H1 (cell line): Measurements from ENCODE around the gene EVI5.

ENCODE experiments used
- ASH2L ChIP-seq: fragments of 200-600, 300-600 bp; sonication (generic); IDR thresholded peaks from one replicate; pipeline ENCODE4 v1.7.1; 2017; ENCODE audit warnings: low read length
- CEBPB ChIP-seq: IDR thresholded peaks from 2 replicates; pipeline ENCODE4 v1.6.1; 2012; ENCODE audit warnings: low read depth, low read length
- CTCF ChIP-seq, 3 experiments: IDR thresholded peaks; 1 replicate in 2 of 3; 2 replicates in 1 of 3; pipeline versions ENCODE4 v1.5.1 to v1.6.1; 2011; ENCODE audit warnings: low read length in 3 of 3, mild to moderate bottlenecking in 3 of 3, inconsistent platforms in 2 of 3, low read depth in 1 of 3, moderate library complexity in 1 of 3; ENCODE audit not compliant: insufficient read depth in 1 of 3; ENCODE audit errors: control extremely low read depth in 1 of 3
- EP300 ChIP-seq, 2 experiments: IDR thresholded peaks; 1 replicate in 1 of 2; 2 replicates in 1 of 2; pipeline ENCODE4 v1.6.1; 2011 to 2012; ENCODE audit warnings: low read depth in 2 of 2, low read length in 2 of 2, mild to moderate bottlenecking in 2 of 2, borderline replicate concordance in 1 of 2, inconsistent platforms in 1 of 2, moderate library complexity in 1 of 2
- EZH2 ChIP-seq: fragments of 200-600 bp; sonication (generic); IDR thresholded peaks from 2 replicates; pipeline ENCODE4 v1.7.1; 2012; ENCODE audit warnings: low read depth, mild to moderate bottlenecking, moderate library complexity, low read length, inconsistent platforms; ENCODE audit not compliant: severe bottlenecking
- GABPA ChIP-seq: IDR thresholded peaks from 2 replicates; pipeline ENCODE4 v1.6.1; 2011; ENCODE audit warnings: mild to moderate bottlenecking, low read length, moderate library complexity, borderline replicate concordance; ENCODE audit not compliant: insufficient read depth
- GTF2F1 ChIP-seq: IDR thresholded peaks from 2 replicates; pipeline ENCODE4 v1.6.1; 2012; ENCODE audit warnings: low read depth, low read length, improper control_type of control experiment, borderline replicate concordance
- KDM1A ChIP-seq: fragments of 200-600, 300-600 bp; sonication (generic); IDR thresholded peaks from 2 replicates; pipeline ENCODE4 v1.7.1; 2016; ENCODE audit warnings: mild to moderate bottlenecking, low read length, borderline replicate concordance
- MAFK ChIP-seq: IDR thresholded peaks from 2 replicates; pipeline ENCODE4 v1.6.1; 2012; ENCODE audit warnings: low read depth, mild to moderate bottlenecking, improper control_type of control experiment, low read length
- POLR2A ChIP-seq, 2 experiments: IDR thresholded peaks; 1 replicate in 1 of 2; 2 replicates in 1 of 2; pipeline ENCODE4 v1.6.1; 2011; ENCODE audit warnings: low read depth in 2 of 2, low read length in 2 of 2, mild to moderate bottlenecking in 2 of 2; ENCODE audit errors: control extremely low read depth in 1 of 2
- POLR2AphosphoS5 ChIP-seq: IDR thresholded peaks from 2 replicates; pipeline ENCODE4 v1.6.1; 2011; ENCODE audit warnings: low read depth, low read length
- SP1 ChIP-seq: IDR thresholded peaks from 2 replicates; pipeline ENCODE4 v1.6.1; 2011; ENCODE audit warnings: low read depth, low read length
- SRF ChIP-seq: IDR thresholded peaks from 2 replicates; pipeline ENCODE4 v1.6.1; 2011; ENCODE audit warnings: mild to moderate bottlenecking, low read depth, low read length, moderate library complexity
- YY1 ChIP-seq: IDR thresholded peaks from 2 replicates; pipeline ENCODE4 v1.6.1; 2011; ENCODE audit warnings: low read depth, mild to moderate bottlenecking, low read length

GRCh38 chr1:92791487-92792066, 6.7 kb upstream of the EVI5 start:
- TF ChIP-seq CTCF (IDR thresholded peaks at IDR 0.05; ENCODE audit: control extremely low read depth in 1 of 3, insufficient read depth in 1 of 3, low read depth in 1 of 3, low read length in 3 of 3), result no peak
- TF ChIP-seq SRF, result no peak
- no peak for TF ChIP-seq POLR2AphosphoS5
- TF ChIP-seq EP300 (IDR thresholded peaks at IDR 0.05; ENCODE audit: borderline replicate concordance in 1 of 2, low read depth in 2 of 2, low read length in 2 of 2), result no peak
- no peak for TF ChIP-seq KDM1A
- no peak for TF ChIP-seq POLR2A (IDR thresholded peaks at IDR 0.05; ENCODE audit: control extremely low read depth in 1 of 2, low read depth in 2 of 2, low read length in 2 of 2)
- TF ChIP-seq SP1, result no peak
- no peak for TF ChIP-seq ASH2L
- TF ChIP-seq CEBPB, result no peak
- TF ChIP-seq EZH2, result no peak
- no peak for TF ChIP-seq MAFK
- TF ChIP-seq GTF2F1, result no peak
- TF ChIP-seq YY1, result no peak
- TF ChIP-seq GABPA, result no peak
